Esophagus muscularis mucosa (tissue), 4 donors: ENCODE results near the gene RGPD8.

Source experiments
- CTCF ChIP-seq, 3 experiments: fragments of 200-600 bp in 2 of 3; fragments of 450-650 bp in 1 of 3; sonication (generic) in 2 of 3; IDR thresholded peaks; one replicate each; pipeline ENCODE4 v1.5.1; 2017 to 2019; ENCODE audit warnings: antibody characterized with exemption in 3 of 3, mild to moderate bottlenecking in 2 of 3, moderate library complexity in 1 of 3
- EP300 ChIP-seq: sonication (generic); formaldehyde crosslinking; IDR thresholded peaks from one replicate; pipeline ENCODE4 v1.6.1; 2017; ENCODE audit warnings: antibody characterized with exemption
- POLR2A ChIP-seq: fragments of 450-650 bp; IDR thresholded peaks from one replicate; pipeline ENCODE4 v1.6.1; 2017; ENCODE audit warnings: antibody characterized with exemption, moderate library complexity, mild to moderate bottlenecking, low read depth
- POLR2AphosphoS5 ChIP-seq, 2 donors: sonication (generic); formaldehyde crosslinking; IDR thresholded peaks; one replicate each; pipeline ENCODE4 v1.6.1; 2017; ENCODE audit warnings: antibody characterized with exemption in 2 of 2

- TF ChIP-seq CTCF (IDR thresholded peaks at IDR 0.05) (no peak), EP300 (no peak), POLR2A (no peak), POLR2AphosphoS5 (IDR thresholded peaks at IDR 0.05) (no peak)
Measured at GRCh38 chr2:112480530-112481049, 47.1 kb upstream of the RGPD8 start.
